Stimulated activated CD4-positive, alpha-beta T cell treated with anti-CD3 and anti-CD28 coated beads, Interleukin-1b, Interleukin-23, amount 100 ng/mL, for 1 hour (primary cell): ENCODE data around the gene IQCM.

Experiments
- DNase-seq, 2 donors: peaks; one replicate each; pipeline ENCODE4 v3.0.0-alpha.2; 2020; ENCODE audit warnings: low read depth in 2 of 2

IQCM gene

GRCh38 chr4:149711593-149712365 lies 103.9 kb downstream of the IQCM start:
- DNase-seq = no peak

GRCh38 chr4:149709640-149710039 lies 106.0 kb downstream of the IQCM start:
- no peak for DNase-seq

- no peak for DNase-seq
Measured at GRCh38 chr4:149708513-149709130, 107.0 kb downstream of the IQCM start.

- DNase-seq = no peak
Measured at GRCh38 chr4:149707862-149708261, 107.8 kb downstream of the IQCM start.

GRCh38 chr4:149706942-149707341 lies 108.7 kb downstream of the IQCM start:
- DNase-seq = no peak

GRCh38 chr4:149702414-149703293 lies 113.0 kb downstream of the IQCM start:
- DNase-seq = no peak

- DNase-seq = no peak
Measured at GRCh38 chr4:149701435-149702156, 114.0 kb downstream of the IQCM start.

GRCh38 chr4:149700272-149700671 lies 115.4 kb downstream of the IQCM start:
- DNase-seq = no peak

GRCh38 chr4:149699642-149700041 lies 116.0 kb downstream of the IQCM start:
- DNase-seq = no peak

GRCh38 chr4:149690726-149691125 lies 124.9 kb downstream of the IQCM start:
- DNase-seq = no peak

GRCh38 chr4:149684516-149684915 lies 131.1 kb downstream of the IQCM start:
- no peak for DNase-seq

GRCh38 chr4:149676076-149676475 lies 139.6 kb downstream of the IQCM start:
- no peak for DNase-seq

- DNase-seq = no peak
Measured at GRCh38 chr4:149645790-149646189, 169.9 kb downstream of the IQCM start.

- no peak for DNase-seq
Measured at GRCh38 chr4:149638073-149638472, 177.6 kb downstream of the IQCM start.

- DNase-seq = no peak
Measured at GRCh38 chr4:149634368-149634767, 181.3 kb downstream of the IQCM start.

GRCh38 chr4:149631629-149632028 lies 184.0 kb downstream of the IQCM start:
- DNase-seq = no peak

GRCh38 chr4:149630064-149630463 lies 185.6 kb downstream of the IQCM start:
- DNase-seq = no peak

GRCh38 chr4:149605601-149606378 lies 209.9 kb downstream of the IQCM start:
- DNase-seq = no peak

- DNase-seq = no peak
Measured at GRCh38 chr4:149604827-149605226, 210.8 kb downstream of the IQCM start.

- no peak for DNase-seq
Measured at GRCh38 chr4:149595500-149595899, 220.1 kb downstream of the IQCM start.

GRCh38 chr4:149589826-149590225 lies 225.8 kb downstream of the IQCM start:
- no peak for DNase-seq
